IPS-20b (cell line): Measurements from ENCODE around the gene SULT1A2.
"Not testable (repeated sequence)": the region's sequence is repeated elsewhere in the genome, so short reads cannot be mapped to it uniquely, and the experiment has no call there.

Experiments
- H3K27ac ChIP-seq: one replicate; pipeline ENCODE4 v1.5.1; 2013; ENCODE audit warnings: low read length
- H3K27me3 ChIP-seq: 2 replicates; pipeline ENCODE4 v1.6.1; 2013; ENCODE audit warnings: mild to moderate bottlenecking, low read length, inconsistent platforms; ENCODE audit not compliant: insufficient read depth
- H3K36me3 ChIP-seq: 2 replicates; pipeline ENCODE4 v1.6.1; 2013; ENCODE audit warnings: low read depth, mild to moderate bottlenecking, inconsistent platforms, low read length, moderate library complexity; ENCODE audit not compliant: insufficient read depth
- H3K4me1 ChIP-seq: 2 replicates; pipeline ENCODE4 v1.6.1; 2013; ENCODE audit warnings: mild to moderate bottlenecking, control low read depth, inconsistent platforms, low read length, moderate library complexity; ENCODE audit not compliant: insufficient read depth
- H3K4me3 ChIP-seq: 2 replicates; pipeline ENCODE4 v1.5.1; 2013; ENCODE audit warnings: mild to moderate bottlenecking, low read length, inconsistent platforms
- H3K9ac ChIP-seq: 2 replicates; pipeline ENCODE4 v1.6.1; 2013; ENCODE audit warnings: low read depth, mild to moderate bottlenecking, inconsistent platforms, low read length, moderate library complexity
- H3K9me3 ChIP-seq: 2 replicates; pipeline ENCODE4 v1.6.1; 2013; ENCODE audit warnings: mild to moderate bottlenecking, low read depth, low read length, inconsistent platforms; ENCODE audit not compliant: insufficient read depth

Gene SULT1A2

DNA sequence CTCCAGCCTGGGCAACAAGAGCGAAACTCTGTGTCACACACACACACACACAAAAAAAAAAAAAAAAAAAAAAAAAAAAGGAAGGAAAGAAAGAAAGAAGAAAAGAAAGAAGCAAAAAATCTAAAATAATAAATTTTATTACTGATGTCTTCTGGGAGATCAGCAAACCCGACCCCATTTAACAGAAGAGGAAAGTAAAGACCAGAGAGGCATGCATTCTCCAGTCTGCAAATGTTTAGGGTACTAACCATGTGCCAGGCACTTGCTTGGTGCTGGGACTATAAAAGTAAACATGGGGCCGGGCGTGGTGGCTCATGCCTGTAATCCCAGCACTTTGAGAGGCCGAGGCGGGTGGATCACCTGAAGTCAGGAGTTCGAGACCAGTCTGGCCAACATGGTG, 50.9 kb downstream of the SULT1A2 start:
- H3K9ac ChIP-seq, result not testable (repeated sequence)

DNA sequence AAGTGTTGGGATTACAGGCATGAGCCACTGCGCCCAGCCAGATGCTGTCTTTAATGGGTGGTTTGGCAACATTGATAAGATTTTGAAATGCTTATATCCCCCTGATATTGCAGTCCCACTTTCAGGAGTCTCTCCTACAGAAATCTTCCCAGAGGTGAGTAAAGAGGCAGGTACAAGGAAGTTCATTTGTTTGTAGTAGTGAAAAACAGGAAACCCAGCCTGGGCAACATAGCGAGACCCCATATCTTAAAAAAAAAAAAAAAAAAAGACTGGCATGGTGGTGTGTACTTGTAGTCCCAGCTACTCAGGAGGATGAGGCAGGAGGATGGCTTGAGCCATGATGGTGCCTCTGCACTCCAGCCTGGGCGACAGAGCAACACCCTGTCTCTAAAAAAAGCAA, 51.9 kb downstream of the SULT1A2 start:
- Histone ChIP-seq H3K9ac (no peak overlapping the region), H3K27ac (no peak overlapping the region), H3K9me3 (no peaks in the 10 kb centered on the region), H3K4me3 (no peak overlapping the region), H3K27me3 (no peaks in the 10 kb centered on the region), H3K4me1 (no peaks in the 10 kb centered on the region), H3K36me3 (no peaks in the 10 kb centered on the region)

More for the DNA sequence above, 50.9 kb downstream of the SULT1A2 start:
- H3K4me3 ChIP-seq, H3K27me3 ChIP-seq, H3K4me1 ChIP-seq, H3K36me3 ChIP-seq, H3K27ac ChIP-seq, H3K9me3 ChIP-seq: not testable (repeated sequence)

DNA sequence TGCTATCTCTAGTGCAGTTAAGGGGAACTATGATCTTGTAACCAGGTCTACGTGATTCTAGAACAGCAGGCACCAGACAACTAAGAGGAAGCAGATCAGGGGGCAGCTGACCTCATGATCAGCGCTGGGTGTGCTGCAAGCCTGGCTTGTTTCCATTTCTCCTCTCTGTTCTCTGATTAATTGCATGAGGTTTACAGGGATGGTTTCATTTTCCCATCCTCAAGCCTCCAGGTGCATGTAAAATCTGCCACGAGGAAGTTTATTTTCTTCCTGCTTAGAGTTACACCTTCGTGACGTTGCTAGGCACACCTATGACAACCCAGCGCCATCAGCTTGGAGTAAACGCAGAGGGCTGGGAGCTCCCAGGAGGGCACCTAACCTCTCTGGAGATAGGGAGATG, 53.8 kb downstream of the SULT1A2 start:
- Histone ChIP-seq H3K4me1 (no peaks in the 10 kb centered on the region), H3K4me3 (no peak overlapping the region), H3K9me3 (no peaks in the 10 kb centered on the region), H3K9ac (no peak overlapping the region), H3K36me3 (no peaks in the 10 kb centered on the region), H3K27ac (no peak overlapping the region), H3K27me3 (no peaks in the 10 kb centered on the region)

DNA sequence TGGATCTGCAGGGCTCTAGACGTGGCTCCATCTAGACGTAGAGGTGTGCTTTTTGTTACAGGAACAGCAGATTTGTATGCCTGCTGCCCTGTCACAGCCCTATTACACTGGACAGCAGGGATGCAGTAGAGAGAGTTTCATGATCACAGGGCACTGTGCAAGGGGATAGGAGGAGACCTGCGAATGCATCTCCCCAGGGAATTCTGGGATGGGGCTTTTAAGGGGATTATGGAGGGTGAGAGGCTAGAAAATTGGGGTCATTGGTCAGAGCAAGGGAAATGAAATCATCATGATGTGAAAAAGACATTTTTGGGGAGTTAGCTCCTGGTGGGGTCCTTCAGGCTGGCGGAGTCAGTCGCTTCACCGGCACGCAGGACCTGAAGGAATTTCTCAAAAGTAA, 54.2 kb downstream of the SULT1A2 start:
- H3K9ac ChIP-seq, result no peak overlapping the region

More for the DNA sequence above, 54.2 kb downstream of the SULT1A2 start:
- Histone ChIP-seq H3K4me3 (no peak overlapping the region), H3K9me3 (no peaks in the 10 kb centered on the region), H3K36me3 (no peaks in the 10 kb centered on the region), H3K27me3 (no peaks in the 10 kb centered on the region), H3K27ac (no peak overlapping the region), H3K4me1 (no peaks in the 10 kb centered on the region)
